Left kidney (tissue), 2 donors: ENCODE measurements around the gene AMD1. TPM values are rescaled to one million over a fixed set of nuclear protein-coding genes. Genes with fewer than 3 reads are reported as not detected.
"Not testable (repeated sequence)": the region's sequence is repeated elsewhere in the genome, so short reads cannot be mapped to it uniquely, and the experiment has no call there.

Experiments used
- DNase-seq: peaks from one replicate; pipeline ENCODE4 v3.0.0-alpha.2; 2013
- polyA plus RNA-seq: library from polyadenylated mRNA; unstranded; fragments of 120-200 nt; gene quantifications from one replicate; pipeline ENCODE4 v1.2.1, GENCODE V29; 2013; ENCODE audit not compliant: insufficient read length

The AMD1 gene
- polyA plus RNA-seq, 1 donor = 89.2 TPM

GRCh38 chr6:110876806-110877564, 2.4 kb downstream of the AMD1 start:
- DNase-seq = no peak

- no peak for DNase-seq
These were observed 3.0 kb downstream of the AMD1 start for GRCh38 chr6:110877569-110877968.

- peak; percentile 49 for DNase-seq
These were observed 4.4 kb downstream of the AMD1 start for GRCh38 chr6:110878751-110879522.

GRCh38 chr6:110880651-110881050, 6.1 kb downstream of the AMD1 start:
- DNase-seq = no peak

- DNase-seq = no peak
These were observed 7.1 kb downstream of the AMD1 start for GRCh38 chr6:110881546-110882273.

GRCh38 chr6:110882274-110882619, 7.7 kb downstream of the AMD1 start:
- DNase-seq = no peak

- no peak for DNase-seq
These were observed 8.4 kb downstream of the AMD1 start for GRCh38 chr6:110882824-110883554.

GRCh38 chr6:110884321-110884720, 9.7 kb downstream of the AMD1 start:
- DNase-seq = no peak

- no peak for DNase-seq
These were observed 10.9 kb downstream of the AMD1 start for GRCh38 chr6:110885526-110885925.

GRCh38 chr6:110886555-110887167, 12.1 kb downstream of the AMD1 start:
- no peak for DNase-seq

- no peak for DNase-seq
These were observed 15.7 kb downstream of the AMD1 start for GRCh38 chr6:110890288-110890687.

GRCh38 chr6:110895907-110896608, 21.5 kb downstream of the AMD1 start:
- no peak for DNase-seq

- no peak for DNase-seq
These were observed 22.8 kb downstream of the AMD1 start for GRCh38 chr6:110897433-110897832.

GRCh38 chr6:110898111-110898510, 23.5 kb downstream of the AMD1 start:
- DNase-seq = no peak

- no peak for DNase-seq
These were observed 25.5 kb downstream of the AMD1 start for GRCh38 chr6:110900028-110900598.

- not testable (repeated sequence) for DNase-seq
These were observed 27.0 kb downstream of the AMD1 start for GRCh38 chr6:110901601-110902000.

GRCh38 chr6:110902091-110902490, 27.5 kb downstream of the AMD1 start:
- DNase-seq = no peak

GRCh38 chr6:110906273-110906672, 31.7 kb downstream of the AMD1 start:
- DNase-seq = not testable (repeated sequence)

GRCh38 chr6:110930781-110931180, 56.2 kb downstream of the AMD1 start:
- no peak for DNase-seq

GRCh38 chr6:110933912-110934311, 59.3 kb downstream of the AMD1 start:
- no peak for DNase-seq
